ENCODE data around the gene RNF114. TPM values are rescaled to one million over a fixed set of nuclear protein-coding genes. Genes with fewer than 3 reads are reported as not detected.
A peak's percentile ranks its signal among the peaks of the same experiment; 100 is the strongest.
"Not testable (repeated sequence)": the region's sequence is repeated elsewhere in the genome, so short reads cannot be mapped to it uniquely, and the experiment has no call there.

The RNF114 gene
- total and polyA plus RNA-seq, 10 of the 15 experiments (the other 5 are each of a cell fraction or from before 2014, with no cell fraction given), result 28.0 to 82.3 (median 47.2) TPM

DNA sequence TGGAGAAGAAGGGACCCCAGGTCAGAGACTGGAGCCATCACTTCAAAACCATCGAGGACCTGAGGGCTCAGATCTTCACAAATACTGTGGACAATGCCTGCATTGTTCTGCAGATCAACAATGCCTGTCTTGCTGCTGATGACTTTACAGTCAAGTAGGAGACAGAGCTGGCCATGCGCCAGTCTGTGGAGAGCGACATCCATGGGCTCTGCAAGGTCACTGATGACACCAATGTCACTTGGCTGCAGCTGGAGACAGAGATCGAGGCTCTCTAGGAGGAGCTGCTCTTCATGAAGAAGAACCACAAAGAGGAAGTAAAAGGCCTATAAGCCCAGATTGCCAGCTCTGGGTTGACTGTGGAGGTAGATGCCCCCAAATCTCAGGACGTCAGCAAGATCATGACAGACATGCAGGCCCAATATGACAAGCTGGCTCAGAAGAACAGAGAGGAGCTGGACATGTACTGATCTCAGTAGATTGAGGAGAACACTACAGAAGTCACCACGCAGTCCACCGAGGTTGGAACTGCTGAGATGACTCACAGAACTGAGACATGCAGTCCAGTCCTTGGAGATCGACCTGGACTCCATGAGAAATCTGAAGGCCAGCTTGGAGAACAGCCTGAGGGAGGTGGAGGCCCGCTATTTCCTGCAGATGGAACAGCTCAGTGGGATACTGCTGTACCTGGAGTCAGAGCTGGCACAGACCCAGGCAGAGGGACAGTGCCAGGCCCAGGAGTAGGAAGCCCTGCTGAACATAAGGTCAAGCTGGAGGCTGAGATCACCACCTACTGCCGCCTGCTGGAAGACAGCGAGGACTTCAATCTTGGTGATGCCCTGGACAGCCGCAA, 21.1 kb downstream of the RNF114 start:
- DNase-seq (ENCODE audit: low read depth, low spot score); in situ Hi-C loops (cut with MboI); H3K4me2 ChIP-seq (ENCODE audit: control insufficient read depth, insufficient read depth); H3K79me2 ChIP-seq (ENCODE audit: control insufficient read depth, insufficient read depth, low read length); H3K27me3 ChIP-seq (replicated peaks in 1 of 2; ENCODE audit: control insufficient read depth in 2 of 2, insufficient read depth in 2 of 2, low read length in 1 of 2); H3K9me3 ChIP-seq (replicated peaks; ENCODE audit: control insufficient read depth, insufficient read depth, low read length); H2AFZ ChIP-seq (ENCODE audit: control insufficient read depth, low read depth, low read length); H3K4me3 ChIP-seq; BruUV-seq (replicated peaks); H3K36me3 ChIP-seq (ENCODE audit: control insufficient read depth in 2 of 2, insufficient read depth in 2 of 2, low read length in 1 of 2); H4K20me1 ChIP-seq (ENCODE audit: control insufficient read depth, insufficient read depth); H3K9ac ChIP-seq (ENCODE audit: control insufficient read depth, insufficient read depth, low read length); intact Hi-C loops (cut with micrococcal nuclease; ENCODE audit: unreplicated experiment); FAIRE-seq; H3K27ac ChIP-seq (ENCODE audit: control insufficient read depth, insufficient read depth): not testable (repeated sequence)
- H3K4me1 ChIP-seq (ENCODE audit: control insufficient read depth, insufficient read depth, low read length), result peaks cover 14% of the 10 kb centered on the region
- WGBS (ENCODE audit: insufficient coverage, insufficient replicate concordance, low lambda C conversion rate, missing lambda C conversion rate), result 64% methylated on average over 12 of the region's 12 CpGs
- ChIA-PET CTCF (interaction anchor here (0.7 to 1.5 kb wide), 5 partner anchors 8 to 114 kb away, joined by 3 to 4 read pairs (median 3); no protein-coding TSS in a partner anchor), SMC1A (ENCODE audit: uncharacterized antibody, unreplicated experiment) (interaction anchor here (1.0 to 1.1 kb wide), 2 partner anchors 14 to 114 kb away, joined by 3 read pairs; no protein-coding TSS in a partner anchor), POLR2A (interaction anchor here (1.2 kb wide), 1 partner anchor 19 kb away, joined by 3 read pairs; no protein-coding TSS in a partner anchor), RAD21 (ENCODE audit: unreplicated experiment) (interaction anchor here (0.9 to 1.0 kb wide), 2 partner anchors 11 to 114 kb away, joined by 3 to 4 read pairs; no protein-coding TSS in a partner anchor)
- ATAC-seq, result peak; percentile 33; the same call in 1 of the 3 replicates
- TF ChIP-seq, protein P1, sequence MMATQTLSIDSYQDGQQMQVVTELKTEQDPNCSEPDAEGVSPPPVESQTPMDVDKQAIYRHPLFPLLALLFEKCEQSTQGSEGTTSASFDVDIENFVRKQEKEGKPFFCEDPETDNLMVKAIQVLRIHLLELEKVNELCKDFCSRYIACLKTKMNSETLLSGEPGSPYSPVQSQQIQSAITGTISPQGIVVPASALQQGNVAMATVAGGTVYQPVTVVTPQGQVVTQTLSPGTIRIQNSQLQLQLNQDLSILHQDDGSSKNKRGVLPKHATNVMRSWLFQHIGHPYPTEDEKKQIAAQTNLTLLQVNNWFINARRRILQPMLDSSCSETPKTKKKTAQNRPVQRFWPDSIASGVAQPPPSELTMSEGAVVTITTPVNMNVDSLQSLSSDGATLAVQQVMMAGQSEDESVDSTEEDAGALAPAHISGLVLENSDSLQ (IDR thresholded peaks at IDR 0.05), result peak; percentile 20; the same call in 1 of the 2 replicates

DNA sequence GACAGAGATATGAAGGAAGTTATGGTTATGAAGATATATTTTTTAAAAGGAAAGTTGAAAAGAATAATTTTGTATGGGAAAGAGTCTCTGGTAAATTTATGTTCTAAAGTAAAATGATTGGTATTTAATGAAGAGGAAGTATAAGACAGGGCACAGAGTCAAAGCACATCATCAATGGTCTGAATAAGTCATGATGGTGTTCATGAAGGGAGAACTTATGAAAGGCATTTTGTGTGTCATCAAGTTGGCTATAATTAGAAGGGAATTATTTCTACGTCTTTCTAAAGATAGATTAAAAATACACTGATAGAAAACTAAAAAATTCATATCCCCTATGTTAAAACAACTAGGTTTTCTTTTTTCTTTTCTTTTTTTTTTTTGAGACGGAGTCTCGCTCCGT, 25.2 kb downstream of the RNF114 start:
- SMC1A ChIA-PET (ENCODE audit: uncharacterized antibody, unreplicated experiment), result no interaction called here

More for the DNA sequence above, 25.2 kb downstream of the RNF114 start:
- Histone ChIP-seq H3K27me3 (replicated peaks in 1 of 2; ENCODE audit: control insufficient read depth in 2 of 2, insufficient read depth in 2 of 2, low read length in 1 of 2) (no peaks in the 10 kb centered on the region), H3K27ac (ENCODE audit: control insufficient read depth, insufficient read depth) (no peak overlapping the region), H3K4me1 (ENCODE audit: control insufficient read depth, insufficient read depth, low read length) (peaks cover 14% of the 10 kb centered on the region), H3K36me3 (ENCODE audit: control insufficient read depth in 2 of 2, insufficient read depth in 2 of 2, low read length in 1 of 2) (no peaks in the 10 kb centered on the region), H3K9ac (ENCODE audit: control insufficient read depth, insufficient read depth, low read length) (no peak overlapping the region), H2AFZ (ENCODE audit: control insufficient read depth, low read depth, low read length) (no peak overlapping the region), H4K20me1 (ENCODE audit: control insufficient read depth, insufficient read depth) (no peaks in the 10 kb centered on the region), H3K4me2 (ENCODE audit: control insufficient read depth, insufficient read depth) (no peak overlapping the region), H3K4me3 (no peak overlapping the region), H3K9me3 (replicated peaks; ENCODE audit: control insufficient read depth, insufficient read depth, low read length) (no peaks in the 10 kb centered on the region), H3K79me2 (ENCODE audit: control insufficient read depth, insufficient read depth, low read length) (no peaks in the 10 kb centered on the region)
- ATAC-seq (no peak), DNase-seq (ENCODE audit: low read depth, low spot score) (no peak), FAIRE-seq (no peak)
- no TSS peak for BruUV-seq (replicated peaks)
- WGBS (ENCODE audit: insufficient coverage, insufficient replicate concordance, low lambda C conversion rate, missing lambda C conversion rate), result 4% methylated on average over 1 of the region's 4 CpGs
- ChIA-PET RAD21 (ENCODE audit: unreplicated experiment) (no interaction called here), CTCF (no interaction called here), POLR2A (no interaction called here)
- intact Hi-C loops (cut with micrococcal nuclease; ENCODE audit: unreplicated experiment) (no loop called here), in situ Hi-C loops (cut with MboI) (no loop called here)
- no peak for TF ChIP-seq NR2C1 (IDR thresholded peaks at IDR 0.05)
- no peak for TF ChIP-seq NR2C2 (IDR thresholded peaks at IDR 0.05; ENCODE audit: borderline replicate concordance, control insufficient read depth, insufficient read length, low read depth)
- TF ChIP-seq DPF2 (IDR thresholded peaks at IDR 0.05), result no peak
- no peak for TF ChIP-seq IRF4 (IDR thresholded peaks at IDR 0.05; ENCODE audit: low read depth, low read length)
- no peak for TF ChIP-seq SIX5 (IDR thresholded peaks at IDR 0.05; ENCODE audit: low read depth, low read length, severe bottlenecking)
- no peak for TF ChIP-seq EGR1 (IDR thresholded peaks at IDR 0.05; ENCODE audit: borderline replicate concordance in 1 of 2, low read depth in 2 of 2, low read length in 2 of 2)
- no peak for TF ChIP-seq ESRRA (IDR thresholded peaks at IDR 0.05; ENCODE audit: low read length)
- no peak for TF ChIP-seq FOS (IDR thresholded peaks at IDR 0.05; ENCODE audit: borderline replicate concordance, extremely low read depth, insufficient read length)
- no peak for TF ChIP-seq CBFB (IDR thresholded peaks at IDR 0.05; ENCODE audit: low read depth)
- TF ChIP-seq SREBF2 (IDR thresholded peaks at IDR 0.05; ENCODE audit: low read length), result no peak

All from GM12878 (cell line).